T-helper 2 cell (primary cell): ENCODE results near the gene CUX1.

Source experiments
- DNase-seq, 5 experiments: peaks; one replicate each; pipeline versions ENCODE4 v3.0.0 to v3.0.0-alpha.2; 2012 to 2022

The CUX1 gene

DNA sequence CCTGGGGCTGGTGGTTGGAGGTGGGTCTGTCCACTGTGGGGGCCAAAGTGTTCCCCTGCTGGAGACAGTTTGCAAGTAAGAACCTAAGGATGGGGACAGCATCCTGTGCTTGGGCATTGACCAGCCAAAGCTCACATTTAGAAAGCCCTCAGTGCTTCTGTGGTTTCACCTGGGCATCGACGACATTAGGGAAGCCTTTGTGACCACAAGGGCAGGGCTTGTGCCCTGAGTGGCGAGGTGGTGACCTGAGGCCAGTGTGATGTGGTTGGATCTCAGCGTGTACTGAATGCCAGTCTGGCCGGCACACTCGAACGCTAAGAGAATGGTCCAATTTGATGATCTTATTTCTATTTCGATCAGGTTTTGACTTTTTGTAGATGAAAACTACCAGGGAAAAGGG, 437.1 kb downstream of the CUX1 start:
- DNase-seq = no peak

GRCh38 chr7:102255501-102255900, 438.1 kb downstream of the CUX1 start:
- DNase-seq = no peak

GRCh38 chr7:102255916-102256315, 438.5 kb downstream of the CUX1 start:
- no peak for DNase-seq

DNA sequence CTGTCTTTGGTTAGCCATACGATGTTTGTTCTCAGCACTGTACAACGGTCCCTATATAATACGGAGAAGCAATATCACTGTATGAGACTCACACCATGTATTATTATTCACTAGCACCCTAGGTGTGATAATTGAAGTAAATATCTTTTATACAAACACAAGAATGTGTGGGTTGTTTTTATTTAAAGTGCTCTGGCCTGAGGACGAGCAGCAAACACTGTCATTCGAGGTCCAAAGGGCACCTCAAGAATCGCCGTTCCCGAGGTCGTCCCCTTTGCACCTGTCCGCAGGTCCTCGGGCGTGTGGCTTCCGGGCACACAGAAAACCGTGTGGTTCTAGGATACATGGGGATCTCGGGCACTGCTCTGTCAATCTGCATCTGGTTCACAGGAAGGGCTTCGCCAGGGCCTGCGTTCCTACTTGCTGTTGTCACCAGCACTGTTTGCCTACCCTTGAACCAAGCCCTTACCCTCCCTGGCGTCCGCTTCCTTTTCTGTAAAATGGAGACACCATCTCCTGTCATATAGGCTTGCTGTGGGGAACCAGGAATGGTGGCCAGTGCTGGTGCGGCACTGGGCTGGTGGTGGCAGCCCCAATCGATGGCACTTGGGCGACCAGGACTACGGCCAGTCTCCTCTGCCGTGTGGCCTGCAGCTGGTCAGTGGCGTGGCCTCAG, 440.8 kb downstream of the CUX1 start:
- no peak for DNase-seq

- no peak for DNase-seq
Observed at GRCh38 chr7:102258749-102259107, 441.3 kb downstream of the CUX1 start.

GRCh38 chr7:102260856-102261255, 443.4 kb downstream of the CUX1 start:
- DNase-seq = no peak

- no peak for DNase-seq
Observed at GRCh38 chr7:102261451-102261850, 444.0 kb downstream of the CUX1 start.

DNA sequence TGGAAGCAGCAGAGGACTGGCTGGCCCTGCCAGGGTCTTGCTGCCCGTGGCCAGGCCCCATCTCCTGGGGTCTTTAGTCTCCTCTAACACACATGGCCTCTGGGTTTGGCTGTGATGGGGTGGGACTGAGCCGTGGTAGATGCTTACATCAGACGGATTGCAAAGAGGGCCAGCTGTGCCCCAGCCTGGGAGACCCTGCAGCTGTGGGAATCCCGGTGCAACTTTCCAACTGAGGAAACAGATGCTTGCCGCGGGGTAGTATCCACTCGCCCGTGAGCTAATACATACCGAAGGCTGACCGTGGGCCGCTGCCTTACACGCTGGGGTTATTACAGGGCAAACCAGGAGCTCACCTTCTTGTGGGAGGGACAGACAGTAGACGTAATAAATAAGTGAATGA, 445.1 kb downstream of the CUX1 start:
- DNase-seq = no peak

DNA sequence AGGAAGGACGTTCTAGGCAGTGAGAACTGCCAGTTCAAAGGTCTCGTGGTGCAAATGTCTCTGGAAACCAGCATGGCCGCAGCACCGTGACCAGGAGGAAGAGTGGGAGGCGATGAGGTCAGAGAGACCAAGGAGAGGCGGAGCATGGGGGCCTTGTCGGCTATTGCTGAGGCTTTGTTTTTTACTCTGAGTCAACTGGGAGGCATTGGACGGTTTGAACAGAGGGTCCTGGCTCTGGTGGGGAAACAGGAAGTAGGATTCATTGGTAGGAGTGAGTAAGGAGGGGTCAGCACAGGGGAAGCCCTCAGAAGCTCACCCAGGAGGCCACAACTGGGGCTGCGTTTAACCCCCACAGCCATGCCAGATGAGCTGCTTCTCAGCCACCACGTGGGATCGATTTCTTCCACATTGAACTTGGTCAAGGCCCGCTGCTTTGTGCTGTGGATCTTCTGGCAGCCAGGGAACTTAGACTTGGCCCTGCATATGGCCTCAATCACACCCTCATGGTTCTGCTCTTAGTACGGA, 447.0 kb downstream of the CUX1 start:
- no peak for DNase-seq

- no peak for DNase-seq
Observed at GRCh38 chr7:102266541-102266940, 449.1 kb downstream of the CUX1 start.

DNA sequence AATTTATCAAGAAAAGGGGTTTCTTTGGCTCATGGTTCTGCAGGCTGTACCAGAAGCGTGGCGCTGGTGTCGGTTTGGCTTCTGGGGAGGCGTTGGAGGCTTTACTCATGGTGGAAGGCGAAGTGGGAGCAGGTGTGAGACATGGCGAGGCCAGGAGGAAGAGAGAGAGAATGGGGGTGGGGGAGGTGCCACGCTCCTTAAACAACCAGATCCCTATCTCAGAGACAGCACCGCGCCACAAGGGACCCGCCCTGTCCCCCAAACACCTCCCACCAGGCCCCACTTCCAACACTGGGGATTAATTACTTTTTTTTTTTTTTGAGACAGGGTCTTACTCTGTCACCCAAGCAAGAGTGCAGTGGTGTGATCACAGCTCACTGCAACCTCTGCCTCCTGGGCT, 451.2 kb downstream of the CUX1 start:
- DNase-seq = no peak

DNA sequence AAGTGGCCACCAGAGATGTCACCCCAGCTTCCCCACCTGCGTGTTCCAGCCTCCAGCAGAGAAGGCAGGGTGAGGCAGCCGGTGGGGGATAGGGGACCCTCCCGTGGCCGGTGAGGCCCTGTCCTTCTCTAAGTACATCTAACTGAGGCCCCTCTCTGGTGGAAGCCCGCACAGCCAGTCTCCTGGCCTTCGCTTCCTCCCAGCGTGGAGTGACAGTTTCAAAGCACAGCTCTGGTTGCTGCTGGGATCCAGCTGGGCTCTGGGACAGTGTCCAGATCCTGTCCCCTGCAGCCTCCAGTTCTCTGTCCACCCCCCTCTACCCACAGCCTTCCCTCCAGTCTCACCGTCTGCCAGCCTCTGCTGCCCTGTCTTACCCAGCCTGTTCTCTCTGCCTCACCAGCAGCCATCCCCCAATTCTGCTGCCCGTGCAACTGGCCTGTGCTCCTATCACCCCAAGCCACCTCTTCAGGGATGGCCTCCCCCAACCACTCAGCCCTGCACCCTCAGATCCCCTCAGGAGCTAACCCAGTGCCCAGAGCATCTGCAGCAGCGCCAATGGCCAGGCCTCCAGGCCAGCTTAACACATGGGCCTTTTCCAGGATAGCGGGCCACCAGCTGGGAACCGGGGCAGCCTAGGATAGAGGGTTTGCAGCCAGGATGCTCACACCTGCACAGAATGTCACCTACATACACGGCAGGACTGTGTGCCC, 452.9 kb downstream of the CUX1 start:
- DNase-seq = no peak

GRCh38 chr7:102271158-102271798, 453.9 kb downstream of the CUX1 start:
- no peak for DNase-seq

- DNase-seq = peak; percentile 41 to 67 (median 59)
Observed at GRCh38 chr7:102272075-102272916, 454.9 kb downstream of the CUX1 start.

- DNase-seq = no peak
Observed at GRCh38 chr7:102272917-102273748, 455.7 kb downstream of the CUX1 start.

DNA sequence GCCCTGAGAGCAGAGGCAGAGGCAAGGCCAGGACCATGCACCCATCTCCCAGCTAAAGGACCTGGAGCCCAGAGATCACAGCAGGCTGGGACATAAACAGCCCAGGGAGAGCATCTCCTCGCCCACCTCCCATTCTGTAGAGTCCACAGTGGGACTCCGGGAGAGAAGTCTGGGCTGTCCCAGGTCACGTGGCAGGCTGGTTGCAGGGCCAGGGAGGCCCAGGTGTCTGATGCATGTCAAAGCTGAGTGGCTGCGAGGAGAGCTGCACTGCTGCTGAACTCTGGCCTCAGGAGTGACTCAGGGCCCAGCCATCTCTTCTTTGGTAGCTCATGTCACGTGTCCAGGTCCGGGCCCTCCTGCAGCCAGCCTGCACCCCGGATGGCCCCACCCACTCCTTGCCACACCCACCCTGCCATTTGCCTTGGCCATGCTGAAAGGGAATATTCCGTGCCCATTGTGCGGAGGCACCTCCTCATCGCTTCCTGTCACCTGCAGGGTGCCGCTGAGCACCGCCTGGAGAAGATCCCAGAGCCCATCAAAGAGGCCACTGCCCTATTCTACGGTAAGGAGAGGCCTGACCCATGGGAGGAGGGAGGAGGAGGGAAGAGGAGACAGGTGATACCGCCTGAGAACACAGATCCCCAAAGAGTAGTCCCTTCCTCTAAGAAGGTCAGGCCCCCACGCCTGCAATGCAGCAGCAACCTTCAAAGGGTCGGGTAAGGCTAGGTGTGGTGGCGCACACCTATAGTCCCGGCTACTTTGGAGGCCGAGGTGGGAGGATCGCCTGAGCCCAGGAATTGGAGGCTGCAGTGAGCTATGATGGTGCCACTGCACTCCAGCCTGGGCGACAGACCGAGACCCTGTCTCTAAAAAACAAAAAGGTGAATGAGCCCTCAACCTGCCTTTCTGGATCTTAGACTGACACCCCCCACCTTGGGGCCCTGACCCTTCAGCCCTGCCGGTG, 456.6 kb downstream of the CUX1 start:
- no peak for DNase-seq

- no peak for DNase-seq
Observed at GRCh38 chr7:102275123-102275703, 457.8 kb downstream of the CUX1 start.

DNA sequence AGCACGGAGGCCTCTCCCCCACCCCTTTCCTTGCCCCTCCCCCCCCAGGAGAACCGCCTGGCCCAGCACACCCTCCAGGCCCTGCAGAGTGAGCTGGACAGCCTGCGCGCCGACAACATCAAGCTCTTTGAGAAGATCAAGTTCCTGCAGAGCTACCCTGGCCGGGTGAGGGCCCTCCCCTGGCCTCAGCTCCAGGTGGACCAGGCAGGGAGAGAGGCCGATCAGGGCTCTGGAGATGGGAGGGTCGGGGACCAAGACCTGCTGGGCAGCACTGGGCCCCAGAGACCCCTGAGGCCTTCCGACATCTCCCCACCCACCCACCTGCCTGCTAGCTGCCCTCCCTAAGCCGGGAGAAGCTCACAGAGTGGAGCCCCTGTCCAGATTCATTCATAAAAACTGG, 460.5 kb downstream of the CUX1 start:
- no peak for DNase-seq

- peak; percentile 24 to 63 (median 37) for DNase-seq
Observed at GRCh38 chr7:102279537-102280400, 462.3 kb downstream of the CUX1 start.
